ENCODE results near the gene UBA3.

The UBA3 gene

DNA sequence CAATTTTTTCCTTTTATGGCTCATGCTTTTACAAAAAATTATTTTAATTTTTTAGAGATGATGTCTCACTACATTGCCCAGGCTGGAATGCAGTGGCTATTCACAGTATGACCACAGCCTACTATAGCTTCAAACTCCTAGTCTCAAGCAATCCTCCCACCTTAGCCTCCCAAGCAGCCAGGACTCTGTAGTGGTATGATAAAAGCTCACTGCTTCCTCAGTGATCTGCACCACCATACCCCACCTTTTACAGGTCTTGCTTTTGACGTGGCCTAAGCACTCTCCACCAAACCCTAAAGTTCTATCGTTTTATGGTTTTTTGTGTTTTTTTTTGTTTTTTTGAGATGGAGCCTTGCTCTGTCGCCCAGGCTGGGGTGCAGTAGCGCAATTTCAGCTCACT, 14.0 kb downstream of the UBA3 start:
- Histone ChIP-seq H3K4me1 (ENCODE audit: insufficient read depth, poor library complexity, severe bottlenecking) (no peaks in the 10 kb centered on the region), H3K36me3 (ENCODE audit: low read depth) (peaks cover 73% of the 10 kb centered on the region), H3K27ac (ENCODE audit: poor library complexity, severe bottlenecking) (no peak overlapping the region), H3K4me3 (ENCODE audit: severe bottlenecking) (no peak overlapping the region), H3K9me3 (ENCODE audit: severe bottlenecking) (no peaks in the 10 kb centered on the region), H3K27me3 (ENCODE audit: insufficient read depth, poor library complexity, severe bottlenecking) (no peaks in the 10 kb centered on the region)
- no peak for ATAC-seq (ENCODE audit: low read depth)
- TF ChIP-seq, protein P1, sequence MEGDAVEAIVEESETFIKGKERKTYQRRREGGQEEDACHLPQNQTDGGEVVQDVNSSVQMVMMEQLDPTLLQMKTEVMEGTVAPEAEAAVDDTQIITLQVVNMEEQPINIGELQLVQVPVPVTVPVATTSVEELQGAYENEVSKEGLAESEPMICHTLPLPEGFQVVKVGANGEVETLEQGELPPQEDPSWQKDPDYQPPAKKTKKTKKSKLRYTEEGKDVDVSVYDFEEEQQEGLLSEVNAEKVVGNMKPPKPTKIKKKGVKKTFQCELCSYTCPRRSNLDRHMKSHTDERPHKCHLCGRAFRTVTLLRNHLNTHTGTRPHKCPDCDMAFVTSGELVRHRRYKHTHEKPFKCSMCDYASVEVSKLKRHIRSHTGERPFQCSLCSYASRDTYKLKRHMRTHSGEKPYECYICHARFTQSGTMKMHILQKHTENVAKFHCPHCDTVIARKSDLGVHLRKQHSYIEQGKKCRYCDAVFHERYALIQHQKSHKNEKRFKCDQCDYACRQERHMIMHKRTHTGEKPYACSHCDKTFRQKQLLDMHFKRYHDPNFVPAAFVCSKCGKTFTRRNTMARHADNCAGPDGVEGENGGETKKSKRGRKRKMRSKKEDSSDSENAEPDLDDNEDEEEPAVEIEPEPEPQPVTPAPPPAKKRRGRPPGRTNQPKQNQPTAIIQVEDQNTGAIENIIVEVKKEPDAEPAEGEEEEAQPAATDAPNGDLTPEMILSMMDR (IDR thresholded peaks at IDR 0.05; ENCODE audit: poor library complexity, severe bottlenecking): no peak
- no peak for DNase-seq (ENCODE audit: low spot score)

DNA sequence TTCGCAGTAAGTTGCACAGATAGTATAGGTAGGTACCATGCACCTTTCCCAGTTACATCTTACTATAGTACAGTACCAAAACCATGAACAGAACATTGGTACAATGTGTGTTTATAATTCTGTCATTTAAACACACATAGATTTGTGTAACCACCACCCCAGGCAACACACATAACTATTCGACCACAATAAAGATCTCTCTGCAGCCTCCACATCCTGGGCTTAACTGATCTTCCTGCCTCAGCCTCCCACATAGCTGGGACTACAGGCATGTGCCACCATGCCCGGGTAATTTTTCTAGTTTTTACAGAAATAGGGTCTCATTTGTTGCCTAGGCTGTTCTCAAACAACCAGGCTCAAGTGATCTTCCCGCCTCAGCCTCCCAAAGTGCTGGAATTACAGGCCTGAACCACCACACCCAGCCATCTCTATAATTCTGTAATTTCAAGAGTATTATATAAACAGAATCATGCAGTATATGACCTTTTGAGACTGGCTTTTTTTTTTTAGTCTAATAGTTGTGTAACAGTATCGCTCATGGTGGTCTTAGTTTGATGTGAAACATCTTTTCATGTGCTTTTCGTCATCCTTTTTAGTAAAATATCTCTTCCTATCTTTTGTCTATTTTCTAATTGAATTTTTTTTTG, 14.7 kb downstream of the UBA3 start:
- TF ChIP-seq, protein P1 (IDR thresholded peaks at IDR 0.05; ENCODE audit: poor library complexity, severe bottlenecking): no peak
- Histone ChIP-seq H3K27ac (ENCODE audit: poor library complexity, severe bottlenecking) (no peak overlapping the region), H3K27me3 (ENCODE audit: insufficient read depth, poor library complexity, severe bottlenecking) (no peaks in the 10 kb centered on the region), H3K4me1 (ENCODE audit: insufficient read depth, poor library complexity, severe bottlenecking) (no peaks in the 10 kb centered on the region), H3K9me3 (ENCODE audit: severe bottlenecking) (no peaks in the 10 kb centered on the region), H3K36me3 (ENCODE audit: low read depth) (peaks cover 73% of the 10 kb centered on the region), H3K4me3 (ENCODE audit: severe bottlenecking) (no peak overlapping the region)
- DNase-seq (ENCODE audit: low spot score) (no peak), ATAC-seq (ENCODE audit: low read depth) (no peak)

DNA sequence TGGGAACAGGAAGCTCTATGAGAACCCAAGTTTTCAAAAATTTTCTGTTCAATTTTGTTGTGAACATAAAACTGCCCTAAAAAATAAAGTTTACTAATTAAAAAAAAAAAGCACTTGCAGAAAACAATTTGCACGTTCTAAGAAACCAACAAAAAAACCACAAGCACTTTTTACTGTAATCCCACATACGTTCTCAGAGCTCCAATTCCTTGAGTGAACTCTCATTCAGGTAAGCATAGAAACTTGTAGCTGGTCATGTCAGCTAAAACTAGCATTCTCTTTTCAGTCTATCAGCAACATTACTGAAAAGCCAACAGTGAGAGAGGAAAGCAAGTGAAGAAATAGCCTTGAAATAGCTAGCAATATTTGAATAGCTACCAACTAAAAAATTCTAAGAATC, 16.5 kb downstream of the UBA3 start:
- Histone ChIP-seq H3K4me3 (ENCODE audit: severe bottlenecking) (no peak overlapping the region), H3K27me3 (ENCODE audit: insufficient read depth, poor library complexity, severe bottlenecking) (no peaks in the 10 kb centered on the region), H3K9me3 (ENCODE audit: severe bottlenecking) (no peaks in the 10 kb centered on the region), H3K4me1 (ENCODE audit: insufficient read depth, poor library complexity, severe bottlenecking) (no peaks in the 10 kb centered on the region), H3K36me3 (ENCODE audit: low read depth) (peaks cover 78% of the 10 kb centered on the region), H3K27ac (ENCODE audit: poor library complexity, severe bottlenecking) (no peak overlapping the region)
- TF ChIP-seq, protein P1 (IDR thresholded peaks at IDR 0.05; ENCODE audit: poor library complexity, severe bottlenecking): no peak
- DNase-seq (ENCODE audit: low spot score) (no peak), ATAC-seq (ENCODE audit: low read depth) (no peak)

DNA sequence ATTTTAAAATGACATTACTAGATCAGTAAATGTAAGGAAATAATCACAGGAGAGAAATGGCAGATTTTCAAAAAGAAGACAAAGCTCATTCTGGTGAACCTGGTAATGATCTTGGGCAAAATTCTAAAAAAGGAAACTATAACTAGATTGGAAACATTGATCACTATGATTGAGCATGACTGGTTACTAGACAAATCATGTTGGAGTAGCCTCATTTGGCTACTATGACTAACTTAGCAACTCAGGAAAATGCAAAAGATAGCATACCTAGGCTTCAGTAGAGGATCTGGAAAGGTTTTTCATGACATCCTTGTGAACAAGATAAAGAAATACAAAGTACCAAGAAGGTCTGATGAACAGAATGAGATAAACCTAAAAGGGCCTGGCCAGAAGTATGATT, 20.5 kb downstream of the UBA3 start:
- Histone ChIP-seq H3K9me3 (ENCODE audit: severe bottlenecking) (no peaks in the 10 kb centered on the region), H3K36me3 (ENCODE audit: low read depth) (peaks cover 97% of the 10 kb centered on the region), H3K27ac (ENCODE audit: poor library complexity, severe bottlenecking) (no peak overlapping the region), H3K4me1 (ENCODE audit: insufficient read depth, poor library complexity, severe bottlenecking) (no peaks in the 10 kb centered on the region), H3K4me3 (ENCODE audit: severe bottlenecking) (no peak overlapping the region), H3K27me3 (ENCODE audit: insufficient read depth, poor library complexity, severe bottlenecking) (no peaks in the 10 kb centered on the region)
- TF ChIP-seq, protein P1 (IDR thresholded peaks at IDR 0.05; ENCODE audit: poor library complexity, severe bottlenecking): no peak
- ATAC-seq (ENCODE audit: low read depth): no peak
- no peak for DNase-seq (ENCODE audit: low spot score)

DNA sequence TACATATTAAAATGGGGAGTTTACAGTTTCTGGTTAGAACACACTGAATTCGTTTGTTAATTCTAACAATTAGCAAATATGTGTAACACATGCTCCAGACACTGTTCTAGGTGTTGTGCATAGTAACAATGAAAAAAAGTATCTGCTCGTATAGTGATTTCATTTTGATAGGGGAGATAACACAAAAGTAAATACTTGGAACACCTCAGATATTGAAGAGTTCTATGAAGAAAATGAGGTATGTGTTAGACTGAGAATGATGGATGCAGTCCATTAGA, 21.3 kb downstream of the UBA3 start:
- Histone ChIP-seq H3K27me3 (ENCODE audit: insufficient read depth, poor library complexity, severe bottlenecking) (no peaks in the 10 kb centered on the region), H3K27ac (ENCODE audit: poor library complexity, severe bottlenecking) (no peak overlapping the region), H3K4me1 (ENCODE audit: insufficient read depth, poor library complexity, severe bottlenecking) (no peaks in the 10 kb centered on the region), H3K9me3 (ENCODE audit: severe bottlenecking) (no peaks in the 10 kb centered on the region), H3K36me3 (ENCODE audit: low read depth) (peaks cover 90% of the 10 kb centered on the region), H3K4me3 (ENCODE audit: severe bottlenecking) (no peak overlapping the region)
- DNase-seq (ENCODE audit: low spot score): no peak
- TF ChIP-seq, protein P1 (IDR thresholded peaks at IDR 0.05; ENCODE audit: poor library complexity, severe bottlenecking): no peak
- ATAC-seq (ENCODE audit: low read depth): no peak
